DOHH2 (cell line): ENCODE data around the gene PBX4.

Experiments
- H3F3A ChIP-seq: fragments of 200-600 bp; sonication (generic), shearing (Covaris generic); 2 replicates; pipeline ENCODE4 v1.6.0; 2016; ENCODE audit warnings: antibody characterized with exemption, mild to moderate bottlenecking; ENCODE audit not compliant: control insufficient read depth, insufficient read depth
- H3K27ac ChIP-seq: fragments of 200-600 bp; sonication (generic); 2 replicates; pipeline ENCODE4 v1.5.1; 2014; ENCODE audit warnings: low read depth, mild to moderate bottlenecking, low read length, moderate library complexity
- H3K27me3 ChIP-seq: fragments of 200-600 bp; sonication (generic); 2 replicates; pipeline ENCODE4 v1.6.1; 2014; ENCODE audit warnings: mild to moderate bottlenecking, low read length, mixed read lengths; ENCODE audit not compliant: control insufficient read depth
- H3K36me3 ChIP-seq: fragments of 200-600 bp; sonication (generic); 2 replicates; pipeline ENCODE4 v1.6.1; 2014; ENCODE audit warnings: mild to moderate bottlenecking, low read length, moderate library complexity, mixed read lengths; ENCODE audit not compliant: control insufficient read depth
- H3K4me1 ChIP-seq: fragments of 200-600 bp; sonication (generic); 2 replicates; pipeline ENCODE4 v1.6.1; 2014; ENCODE audit warnings: mild to moderate bottlenecking, low read length, mixed read lengths; ENCODE audit not compliant: control insufficient read depth
- H3K4me2 ChIP-seq: fragments of 200-600 bp; sonication (generic); 2 replicates; pipeline ENCODE4 v1.6.0; 2014; ENCODE audit warnings: mild to moderate bottlenecking, low read length, moderate library complexity
- H3K4me3 ChIP-seq: fragments of 200-600 bp; sonication (generic); 2 replicates; pipeline ENCODE4 v1.5.1; 2014; ENCODE audit warnings: mild to moderate bottlenecking, low read length, mixed read lengths
- H3K79me2 ChIP-seq: fragments of 200-600 bp; sonication (generic); 2 replicates; pipeline ENCODE4 v1.6.1; 2014; ENCODE audit warnings: mild to moderate bottlenecking, low read length, mixed read lengths; ENCODE audit not compliant: control insufficient read depth
- H3K9me2 ChIP-seq: fragments of 200-600 bp; sonication (generic); replicated peaks from 2 replicates; pipeline ENCODE4 v1.6.1; 2014; ENCODE audit warnings: mild to moderate bottlenecking, low read length, mixed read lengths; ENCODE audit not compliant: control insufficient read depth
- H3K9me3 ChIP-seq: fragments of 200-600 bp; sonication (generic); 2 replicates; pipeline ENCODE4 v1.6.1; 2014; ENCODE audit warnings: antibody characterized with exemption, low read length, mixed read lengths; ENCODE audit not compliant: control insufficient read depth, insufficient read depth
- H4K20me1 ChIP-seq: fragments of 200-600 bp; sonication (generic); 2 replicates; pipeline ENCODE4 v1.6.0; 2014; ENCODE audit warnings: low read depth, mild to moderate bottlenecking, antibody characterized with exemption, low read length, moderate library complexity; ENCODE audit not compliant: control insufficient read depth, insufficient read depth
- EZH2phosphoT487 ChIP-seq: fragments of 200-600 bp; sonication (generic); IDR thresholded peaks from 2 replicates; pipeline ENCODE4 v1.6.1; 2017; ENCODE audit warnings: borderline replicate concordance, mild to moderate bottlenecking, antibody characterized with exemption, low read length, moderate library complexity, mixed read lengths
- TF ChIP-seq, protein P1 (sequence below): fragments of 200-600 bp; sonication (generic); IDR thresholded peaks from one replicate; pipeline ENCODE4 v1.5.1; 2014; ENCODE audit warnings: antibody characterized with exemption, mild to moderate bottlenecking, low read depth, low read length; ENCODE audit not compliant: poor library complexity, severe bottlenecking

The PBX4 gene

DNA sequence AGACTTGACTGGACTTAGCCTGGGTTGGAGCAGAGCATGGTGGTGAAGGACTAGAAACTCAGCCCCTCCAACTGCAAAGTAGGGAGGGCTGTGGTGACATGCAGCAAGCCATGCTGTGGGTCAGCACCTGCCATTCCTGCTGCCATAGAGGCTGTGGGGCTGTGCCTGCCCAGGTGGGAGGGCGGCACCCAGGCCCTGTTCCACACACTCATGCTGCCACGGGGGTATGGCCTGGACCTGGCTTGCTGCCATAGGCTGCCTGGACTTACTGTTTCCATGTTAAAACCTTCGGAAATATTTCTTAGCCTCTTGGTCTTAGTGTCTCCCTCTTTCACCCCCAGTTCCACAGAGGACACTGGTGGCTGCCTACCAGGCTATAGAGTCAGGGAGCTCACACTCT is 51.1 kb downstream of the PBX4 start:
- no peaks in the 10 kb centered on the region; the same call in 1 of the 2 replicates for H3K36me3 ChIP-seq
- H3K27me3 ChIP-seq, result no peaks in the 10 kb centered on the region
- H3K4me3 ChIP-seq, result no peak overlapping the region
- no peaks in the 10 kb centered on the region for H3K79me2 ChIP-seq
- H3K4me2 ChIP-seq, result no peak overlapping the region
- no peaks in the 10 kb centered on the region for H4K20me1 ChIP-seq
- H3K9me3 ChIP-seq, result no peaks in the 10 kb centered on the region
- no peaks in the 10 kb centered on the region for H3K4me1 ChIP-seq
- H3F3A ChIP-seq, result no peaks in the 10 kb centered on the region
- TF ChIP-seq, protein P1, sequence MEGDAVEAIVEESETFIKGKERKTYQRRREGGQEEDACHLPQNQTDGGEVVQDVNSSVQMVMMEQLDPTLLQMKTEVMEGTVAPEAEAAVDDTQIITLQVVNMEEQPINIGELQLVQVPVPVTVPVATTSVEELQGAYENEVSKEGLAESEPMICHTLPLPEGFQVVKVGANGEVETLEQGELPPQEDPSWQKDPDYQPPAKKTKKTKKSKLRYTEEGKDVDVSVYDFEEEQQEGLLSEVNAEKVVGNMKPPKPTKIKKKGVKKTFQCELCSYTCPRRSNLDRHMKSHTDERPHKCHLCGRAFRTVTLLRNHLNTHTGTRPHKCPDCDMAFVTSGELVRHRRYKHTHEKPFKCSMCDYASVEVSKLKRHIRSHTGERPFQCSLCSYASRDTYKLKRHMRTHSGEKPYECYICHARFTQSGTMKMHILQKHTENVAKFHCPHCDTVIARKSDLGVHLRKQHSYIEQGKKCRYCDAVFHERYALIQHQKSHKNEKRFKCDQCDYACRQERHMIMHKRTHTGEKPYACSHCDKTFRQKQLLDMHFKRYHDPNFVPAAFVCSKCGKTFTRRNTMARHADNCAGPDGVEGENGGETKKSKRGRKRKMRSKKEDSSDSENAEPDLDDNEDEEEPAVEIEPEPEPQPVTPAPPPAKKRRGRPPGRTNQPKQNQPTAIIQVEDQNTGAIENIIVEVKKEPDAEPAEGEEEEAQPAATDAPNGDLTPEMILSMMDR, result no peak
- H3K27ac ChIP-seq, result no peak overlapping the region
- H3K9me2 ChIP-seq, result no peaks in the 10 kb centered on the region

DNA sequence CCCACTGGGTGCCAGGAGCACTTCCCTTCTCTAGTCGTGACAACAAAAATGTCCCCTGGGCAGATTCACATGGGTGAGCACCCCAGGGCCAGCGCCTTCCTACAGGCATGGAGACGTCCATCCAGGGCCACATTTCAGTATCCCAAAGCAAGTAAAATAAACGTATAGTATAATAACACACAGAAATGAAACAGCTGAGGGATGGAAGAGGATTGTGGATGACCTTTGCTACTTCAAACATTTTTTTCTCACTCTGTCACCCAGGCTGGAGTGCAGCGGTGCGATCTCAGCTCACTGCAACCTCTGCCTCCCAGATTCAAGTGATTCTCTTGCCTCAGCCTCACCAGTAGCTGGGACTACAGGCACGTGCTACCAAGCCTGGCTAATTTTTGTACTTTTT is 52.2 kb downstream of the PBX4 start:
- Histone ChIP-seq H3K4me2 (no peak overlapping the region), H3K9me2 (no peaks in the 10 kb centered on the region), H3F3A (no peaks in the 10 kb centered on the region), H3K27me3 (no peaks in the 10 kb centered on the region), H4K20me1 (no peaks in the 10 kb centered on the region), H3K27ac (no peak overlapping the region), H3K9me3 (no peaks in the 10 kb centered on the region), H3K4me3 (no peak overlapping the region), H3K79me2 (no peaks in the 10 kb centered on the region), H3K4me1 (no peaks in the 10 kb centered on the region), H3K36me3 (no peaks in the 10 kb centered on the region; the same call in 1 of the 2 replicates)
- TF ChIP-seq, protein P1, result no peak
- TF ChIP-seq EZH2phosphoT487, result no peak

DNA sequence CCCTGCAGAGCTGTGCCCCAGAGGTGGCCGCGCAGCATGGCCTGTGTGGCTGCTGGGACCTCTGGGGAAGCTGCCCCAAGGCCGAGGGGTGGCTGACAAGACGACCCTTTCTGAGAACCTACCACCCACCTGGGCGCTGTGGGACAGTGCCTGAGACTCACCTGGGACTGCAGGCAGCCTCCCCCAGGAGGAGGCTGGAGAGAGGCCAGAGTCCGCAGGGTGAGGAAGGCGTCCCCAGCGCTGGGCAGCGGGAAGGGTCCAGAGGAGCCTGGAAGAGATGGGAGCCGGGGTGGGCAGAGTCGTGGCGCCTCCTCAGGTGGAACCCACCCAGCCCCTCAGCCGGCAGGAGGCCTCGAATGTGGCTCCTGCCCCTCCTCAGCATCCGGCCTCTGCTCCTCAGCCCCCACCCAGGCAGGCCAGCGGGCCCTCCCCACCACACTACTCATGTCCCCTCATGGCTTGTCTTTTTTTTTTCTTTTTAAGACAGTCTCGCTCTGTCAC is 55.1 kb downstream of the PBX4 start:
- Histone ChIP-seq H3K9me3 (no peaks in the 10 kb centered on the region), H3K27me3 (no peaks in the 10 kb centered on the region)
- TF ChIP-seq EZH2phosphoT487, result no peak

DNA sequence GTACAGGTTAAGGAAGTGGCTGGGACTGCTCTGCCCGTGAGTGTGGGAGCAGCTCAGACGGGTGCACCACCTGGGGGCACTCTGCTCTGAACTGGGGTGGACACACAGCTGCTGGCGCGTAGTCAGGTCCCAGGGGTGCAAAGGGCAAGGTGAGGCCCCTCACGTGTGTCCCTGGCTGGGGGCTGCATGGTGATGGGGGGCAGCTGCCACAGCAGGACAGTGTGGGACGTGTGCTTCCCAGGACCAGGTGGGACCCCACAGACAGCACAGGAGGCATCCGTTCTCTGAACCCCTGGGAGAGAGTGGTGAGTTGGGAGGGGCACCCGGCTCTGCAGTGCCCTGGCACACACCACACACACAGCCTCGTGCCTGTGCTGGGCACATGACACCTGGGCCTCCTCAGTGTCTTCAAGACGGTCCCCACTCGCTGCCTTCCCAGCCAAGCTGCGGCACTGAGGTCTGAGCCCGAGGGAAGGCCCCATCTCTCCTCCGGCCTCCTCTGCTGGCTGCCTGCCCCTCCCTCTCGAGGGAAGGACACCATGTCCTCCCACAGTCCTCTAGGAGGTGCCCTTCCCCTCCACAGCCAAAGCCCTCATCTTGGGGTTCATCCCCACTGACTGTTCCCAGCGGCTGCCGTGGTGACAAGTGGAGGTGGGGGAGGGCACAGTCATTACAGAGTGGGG is 55.7 kb downstream of the PBX4 start:
- TF ChIP-seq, protein P1, result no peak
- TF ChIP-seq EZH2phosphoT487, result no peak
- no peaks in the 10 kb centered on the region for H3K79me2 ChIP-seq
- H4K20me1 ChIP-seq, result no peaks in the 10 kb centered on the region
- H3K9me2 ChIP-seq, result no peaks in the 10 kb centered on the region
- H3K27ac ChIP-seq, result no peak overlapping the region
- no peaks in the 10 kb centered on the region for H3K9me3 ChIP-seq
- H3K36me3 ChIP-seq, result no peaks in the 10 kb centered on the region; the same call in 1 of the 2 replicates
- no peaks in the 10 kb centered on the region for H3F3A ChIP-seq
- no peak overlapping the region for H3K4me2 ChIP-seq
- H3K27me3 ChIP-seq, result no peaks in the 10 kb centered on the region
- no peak overlapping the region for H3K4me3 ChIP-seq
- no peaks in the 10 kb centered on the region for H3K4me1 ChIP-seq

More for the DNA sequence above, 55.1 kb downstream of the PBX4 start:
- Histone ChIP-seq H4K20me1 (no peaks in the 10 kb centered on the region), H3K4me2 (no peak overlapping the region), H3K79me2 (no peaks in the 10 kb centered on the region), H3K27ac (no peak overlapping the region), H3K4me3 (no peak overlapping the region), H3K9me2 (no peaks in the 10 kb centered on the region), H3K36me3 (no peaks in the 10 kb centered on the region; the same call in 1 of the 2 replicates), H3K4me1 (no peaks in the 10 kb centered on the region), H3F3A (no peaks in the 10 kb centered on the region)
